ENCODE data around the gene C8B. TPM values are rescaled to one million over a fixed set of nuclear protein-coding genes. Genes with fewer than 3 reads are reported as not detected.

The C8B gene
- total RNA-seq, 4 donors from 2014 or later: not detected

- intact Hi-C loops (cut with DNase I; ENCODE audit: low total_unique reads) (no loop called here), in situ Hi-C loops (cut with MboI; ENCODE audit: low pct_ligation_motif_present in 1 of 4, low pct_unique_long_range_greater_than_20kb in 1 of 4, low sequenced_read_pairs in 3 of 4) (no loop called here)
- no peaks in the 10 kb centered on the region for H3K4me1 ChIP-seq
- WGBS, 2 donors (ENCODE audit: low coverage in 1 of 2): 70 to 94% methylated on average over 2 of the region's 2 CpGs
- no peaks in the 10 kb centered on the region for H3K9me3 ChIP-seq
- H3K4me3 ChIP-seq: no peak overlapping the region
- TF ChIP-seq POLR2A (IDR thresholded peaks at IDR 0.05) (no peak), POLR2AphosphoS5 (IDR thresholded peaks at IDR 0.05) (no peak), CTCF (IDR thresholded peaks at IDR 0.05) (no peak), EP300 (IDR thresholded peaks at IDR 0.05; ENCODE audit: low read depth) (no peak)
- H3K27me3 ChIP-seq: no peaks in the 10 kb centered on the region
- H3K27ac ChIP-seq: no peak overlapping the region
- no peaks in the 10 kb centered on the region for H3K36me3 ChIP-seq
- no peak for DNase-seq
Measured at GRCh38 chr1:56898005-56898373, 67.8 kb downstream of the C8B start.

DNA sequence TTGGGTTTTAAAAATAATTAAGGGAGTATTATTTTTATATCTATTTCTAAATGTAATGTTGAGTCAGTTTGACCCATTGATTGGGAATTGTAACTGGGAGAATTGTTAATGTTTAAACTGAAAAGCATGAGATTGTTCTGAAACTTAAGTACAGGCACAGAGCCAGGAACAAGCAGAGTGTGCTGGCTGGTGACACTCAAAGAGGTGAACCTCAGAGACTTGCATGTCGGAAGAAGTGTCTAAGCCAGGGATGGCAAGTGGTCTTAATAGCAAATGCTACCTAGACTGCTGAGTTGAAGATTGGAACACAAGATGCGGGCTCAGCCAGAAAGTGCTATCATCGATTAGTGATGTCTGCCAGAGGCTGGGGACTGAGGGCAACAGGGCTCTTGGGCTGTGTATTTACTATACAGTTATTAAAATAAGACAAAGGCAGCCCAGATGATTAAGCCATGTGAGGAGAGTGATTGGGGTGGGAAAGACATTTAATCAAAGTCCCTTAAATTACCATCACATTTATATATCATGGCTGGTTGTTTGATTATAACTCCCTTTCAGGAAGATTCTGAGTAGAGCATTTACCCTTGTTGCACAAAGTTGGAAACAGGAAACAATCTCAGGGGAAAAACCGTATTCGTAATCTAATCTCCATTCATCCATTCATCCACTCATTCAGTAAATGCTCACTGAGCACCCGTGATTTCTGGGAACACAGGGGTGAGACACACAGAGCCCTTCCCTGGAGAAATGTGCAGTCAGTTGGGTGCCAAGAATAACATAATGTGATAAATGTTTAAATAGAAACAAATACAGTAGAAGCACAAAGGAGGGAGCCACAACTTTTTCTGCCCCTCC lies 68.4 kb downstream of the C8B start:
- H3K36me3 ChIP-seq: no peaks in the 10 kb centered on the region
- H3K27ac ChIP-seq: no peak overlapping the region
- in situ Hi-C loops (cut with MboI; ENCODE audit: low pct_ligation_motif_present in 1 of 4, low pct_unique_long_range_greater_than_20kb in 1 of 4, low sequenced_read_pairs in 3 of 4) (no loop called here), intact Hi-C loops (cut with DNase I; ENCODE audit: low total_unique reads) (no loop called here)
- WGBS, 2 donors (ENCODE audit: low coverage in 1 of 2): 50 to 57% methylated on average over 6 of the region's 6 CpGs
- no peaks in the 10 kb centered on the region for H3K9me3 ChIP-seq
- no peaks in the 10 kb centered on the region for H3K27me3 ChIP-seq
- no peaks in the 10 kb centered on the region for H3K4me1 ChIP-seq
- no peak for TF ChIP-seq POLR2A (IDR thresholded peaks at IDR 0.05)
- TF ChIP-seq CTCF (IDR thresholded peaks at IDR 0.05): no peak
- TF ChIP-seq EP300 (IDR thresholded peaks at IDR 0.05; ENCODE audit: low read depth): no peak
- TF ChIP-seq POLR2AphosphoS5 (IDR thresholded peaks at IDR 0.05): no peak
- no peak overlapping the region for H3K4me3 ChIP-seq
- DNase-seq: no peak

GRCh38 chr1:56894014-56894413 lies 71.8 kb downstream of the C8B start:
- H3K27me3 ChIP-seq: no peaks in the 10 kb centered on the region
- DNase-seq: no peak
- in situ Hi-C loops (cut with MboI; ENCODE audit: low pct_ligation_motif_present in 1 of 4, low pct_unique_long_range_greater_than_20kb in 1 of 4, low sequenced_read_pairs in 3 of 4): no loop called here

GRCh38 chr1:56890229-56890628 lies 75.6 kb downstream of the C8B start:
- H3K9me3 ChIP-seq: no peaks in the 10 kb centered on the region
- H3K4me1 ChIP-seq: no peaks in the 10 kb centered on the region
- intact Hi-C loops (cut with DNase I; ENCODE audit: low total_unique reads): no loop called here
- in situ Hi-C loops (cut with MboI; ENCODE audit: low pct_ligation_motif_present in 1 of 4, low pct_unique_long_range_greater_than_20kb in 1 of 4, low sequenced_read_pairs in 3 of 4): no loop called here
- H3K36me3 ChIP-seq: no peaks in the 10 kb centered on the region
- TF ChIP-seq POLR2A (IDR thresholded peaks at IDR 0.05) (no peak), POLR2AphosphoS5 (IDR thresholded peaks at IDR 0.05) (no peak), EP300 (IDR thresholded peaks at IDR 0.05; ENCODE audit: low read depth) (no peak), CTCF (IDR thresholded peaks at IDR 0.05) (no peak)
- no peak overlapping the region for H3K27ac ChIP-seq
- H3K4me3 ChIP-seq: no peak overlapping the region
- no peak for DNase-seq
- no peaks in the 10 kb centered on the region for H3K27me3 ChIP-seq
- 47 to 59% methylated on average over 3 of the region's 3 CpGs for WGBS, 2 donors (ENCODE audit: low coverage in 1 of 2)

More at GRCh38 chr1:56894014-56894413, 71.8 kb downstream of the C8B start:
- Histone ChIP-seq H3K4me1 (no peaks in the 10 kb centered on the region), H3K27ac (no peak overlapping the region), H3K36me3 (no peaks in the 10 kb centered on the region), H3K9me3 (no peaks in the 10 kb centered on the region), H3K4me3 (no peak overlapping the region)
- no peak for TF ChIP-seq POLR2A (IDR thresholded peaks at IDR 0.05)
- no peak for TF ChIP-seq POLR2AphosphoS5 (IDR thresholded peaks at IDR 0.05)
- TF ChIP-seq CTCF (IDR thresholded peaks at IDR 0.05): no peak
- no peak for TF ChIP-seq EP300 (IDR thresholded peaks at IDR 0.05; ENCODE audit: low read depth)
- intact Hi-C loops (cut with DNase I; ENCODE audit: low total_unique reads): no loop called here
